H9 (cell line): ENCODE measurements around the gene ACTL6B. TPM values are rescaled to one million over a fixed set of nuclear protein-coding genes. Genes with fewer than 3 reads are reported as not detected.
A peak's percentile ranks its signal among the peaks of the same experiment; 100 is the strongest.

Experiments
- DNase-seq: peaks from one replicate; pipeline ENCODE4 v3.0.0-alpha.2; 2017
- H2AFZ ChIP-seq: one replicate; pipeline ENCODE4 v1.6.1; 2013; ENCODE audit warnings: mild to moderate bottlenecking, low read length, control low read depth, moderate library complexity
- H2AK5ac ChIP-seq: 2 replicates; pipeline ENCODE4 v1.6.1; 2013; ENCODE audit warnings: low read length, control low read depth, mixed read lengths; ENCODE audit not compliant: insufficient read length
- H2BK120ac ChIP-seq: one replicate; pipeline ENCODE4 v1.6.1; 2013; ENCODE audit warnings: low read depth, mild to moderate bottlenecking, low read length, control low read depth, inconsistent platforms; ENCODE audit not compliant: poor library complexity, severe bottlenecking
- H2BK12ac ChIP-seq: 2 replicates; pipeline ENCODE4 v1.6.1; 2013; ENCODE audit warnings: low read length, control low read depth, mixed read lengths, low read depth; ENCODE audit not compliant: insufficient read length
- H2BK15ac ChIP-seq: 2 replicates; pipeline ENCODE4 v1.6.1; 2013; ENCODE audit warnings: low read depth, low read length, control low read depth
- H2BK20ac ChIP-seq: one replicate; pipeline ENCODE4 v1.6.1; 2013; ENCODE audit warnings: low read depth, mild to moderate bottlenecking, low read length, control low read depth, inconsistent platforms; ENCODE audit not compliant: poor library complexity, severe bottlenecking
- H2BK5ac ChIP-seq: 2 replicates; pipeline ENCODE4 v1.6.1; 2013; ENCODE audit warnings: low read length, control low read depth, mixed read lengths; ENCODE audit not compliant: insufficient read length
- H3K14ac ChIP-seq: 2 replicates; pipeline ENCODE4 v1.6.1; 2013; ENCODE audit warnings: low read length, control low read depth; ENCODE audit not compliant: insufficient read depth
- H3K18ac ChIP-seq: 2 replicates; pipeline ENCODE4 v1.6.1; 2013; ENCODE audit warnings: low read depth, mild to moderate bottlenecking, mixed read lengths, low read length, control low read depth; ENCODE audit not compliant: insufficient read length
- H3K23ac ChIP-seq: 2 replicates; pipeline ENCODE4 v1.6.1; 2013; ENCODE audit warnings: low read length, control low read depth, mixed read lengths, low read depth; ENCODE audit not compliant: insufficient read length
- H3K23me2 ChIP-seq: 2 replicates; pipeline ENCODE4 v1.6.1; 2013; ENCODE audit warnings: low read depth, mild to moderate bottlenecking, mixed read lengths, low read length, control low read depth; ENCODE audit not compliant: insufficient read length, poor library complexity, severe bottlenecking
- H3K27ac ChIP-seq: 2 replicates; pipeline ENCODE4 v1.5.1; 2013; ENCODE audit warnings: low read length, control low read depth, mixed read lengths, low read depth; ENCODE audit not compliant: insufficient read length
- H3K27me3 ChIP-seq: 2 replicates; pipeline ENCODE4 v1.6.1; 2013; ENCODE audit warnings: low read length, control low read depth, inconsistent platforms; ENCODE audit not compliant: insufficient read depth
- H3K4ac ChIP-seq: 2 replicates; pipeline ENCODE4 v1.6.1; 2013; ENCODE audit warnings: low read depth, mild to moderate bottlenecking, control low read depth, inconsistent platforms, low read length, moderate library complexity
- H3K4me1 ChIP-seq: 2 replicates; pipeline ENCODE4 v1.6.1; 2013; ENCODE audit warnings: low read length, control low read depth, inconsistent platforms; ENCODE audit not compliant: insufficient read depth
- H3K4me2 ChIP-seq: 2 replicates; pipeline ENCODE4 v1.6.1; 2013; ENCODE audit warnings: low read length, control low read depth, mixed read lengths; ENCODE audit not compliant: insufficient read length, insufficient read depth
- H3K56ac ChIP-seq: 2 replicates; pipeline ENCODE4 v1.6.1; 2013; ENCODE audit warnings: low read depth, mild to moderate bottlenecking, mixed read lengths, low read length, control low read depth; ENCODE audit not compliant: insufficient read length
- H3K79me1 ChIP-seq: 2 replicates; pipeline ENCODE4 v1.6.1; 2013; ENCODE audit warnings: low read depth, mild to moderate bottlenecking, moderate library complexity, low read length, control low read depth, inconsistent platforms; ENCODE audit not compliant: insufficient read depth, poor library complexity, severe bottlenecking
- H3K79me2 ChIP-seq: 2 replicates; pipeline ENCODE4 v1.6.1; 2013; ENCODE audit warnings: low read length, control low read depth, inconsistent platforms; ENCODE audit not compliant: insufficient read depth
- H3K9ac ChIP-seq: 2 replicates; pipeline ENCODE4 v1.6.1; 2013; ENCODE audit warnings: low read length, control low read depth, mixed read lengths; ENCODE audit not compliant: insufficient read length; ENCODE audit errors: extremely low read depth
- H3K9me3 ChIP-seq: one replicate; pipeline ENCODE4 v1.6.1; 2013; ENCODE audit warnings: low read depth, low read length, inconsistent platforms; ENCODE audit not compliant: control insufficient read depth
- H3T11ph ChIP-seq: one replicate; pipeline ENCODE4 v1.6.1; 2013; ENCODE audit warnings: mild to moderate bottlenecking, low read length, control low read depth, inconsistent platforms
- H4K20me1 ChIP-seq: one replicate; pipeline ENCODE4 v1.6.1; 2013; ENCODE audit not compliant: control insufficient read depth, insufficient read length, insufficient read depth
- H4K5ac ChIP-seq: 2 replicates; pipeline ENCODE4 v1.6.1; 2013; ENCODE audit warnings: low read depth, mild to moderate bottlenecking, mixed read lengths, low read length, control low read depth; ENCODE audit not compliant: insufficient read length
- H4K8ac ChIP-seq: replicated peaks from 2 replicates; pipeline ENCODE4 v1.6.1; 2013; ENCODE audit warnings: low read length, control low read depth, mixed read lengths, low read depth; ENCODE audit not compliant: insufficient read length
- H4K91ac ChIP-seq: 2 replicates; pipeline ENCODE4 v1.6.1; 2013; ENCODE audit warnings: low read depth, mild to moderate bottlenecking, moderate library complexity, mixed read lengths, low read length, control low read depth; ENCODE audit not compliant: insufficient read length
- H3K27ac Mint-ChIP-seq, 3 experiments: 2 replicates in 2 of 3; 3 replicates in 1 of 3; pipeline ENCODE4 v1.8.0; 2020 to 2021; ENCODE audit warnings: mixed read lengths in 3 of 3, mild to moderate bottlenecking in 1 of 3, moderate library complexity in 1 of 3
- H3K27me3 Mint-ChIP-seq: 2 replicates; pipeline ENCODE4 v1.8.0; 2021; ENCODE audit warnings: low read depth, mild to moderate bottlenecking, moderate library complexity, mixed read lengths
- H3K36me3 Mint-ChIP-seq, 3 experiments: 2 replicates in 2 of 3; 3 replicates in 1 of 3; pipeline ENCODE4 v1.8.0; 2020 to 2021; ENCODE audit warnings: low read depth in 3 of 3, mixed read lengths in 3 of 3; ENCODE audit not compliant: insufficient read depth in 1 of 3
- H3K4me1 Mint-ChIP-seq, 2 experiments: 2 replicates each; pipeline ENCODE4 v1.8.0; 2020; ENCODE audit warnings: mixed read lengths in 2 of 2
- H3K4me3 Mint-ChIP-seq, 2 experiments: 2 replicates in 1 of 2; 3 replicates in 1 of 2; pipeline ENCODE4 v1.8.0; 2020 to 2021; ENCODE audit warnings: mild to moderate bottlenecking in 2 of 2, mixed read lengths in 2 of 2, moderate library complexity in 1 of 2
- H3K9me3 Mint-ChIP-seq, 2 experiments: 2 replicates in 1 of 2; 3 replicates in 1 of 2; pipeline ENCODE4 v1.8.0; 2020; ENCODE audit warnings: mild to moderate bottlenecking in 2 of 2, mixed read lengths in 2 of 2, moderate library complexity in 1 of 2
- WGBS: extraction: QIAGEN DNeasy Blood & Tissue Kit; methylation state at CpG from one replicate; pipeline ENCODE4 v1.1.7; 2013; ENCODE audit warnings: missing lambda C conversion rate, low lambda C conversion rate, mixed read lengths; ENCODE audit not compliant: insufficient read length; ENCODE audit errors: extremely low coverage; 5-methylcytosine and 5-hydroxymethylcytosine counted together
- total RNA-seq: library from RNA; stranded (reverse); gene quantifications from 2 replicates; pipeline ENCODE4 v1.2.1, GENCODE V29; 2021
- TF ChIP-seq, protein P1 (sequence below): fragments of 200-600 bp; sonication (generic); conservative IDR thresholded peaks from 3 replicates; pipeline ENCODE4 v1.8.0; 2021; ENCODE audit warnings: antibody characterized with exemption, mild to moderate bottlenecking

ACTL6B gene
- total RNA-seq, 1 experiment from 2014 or later: 0.50 TPM

DNA sequence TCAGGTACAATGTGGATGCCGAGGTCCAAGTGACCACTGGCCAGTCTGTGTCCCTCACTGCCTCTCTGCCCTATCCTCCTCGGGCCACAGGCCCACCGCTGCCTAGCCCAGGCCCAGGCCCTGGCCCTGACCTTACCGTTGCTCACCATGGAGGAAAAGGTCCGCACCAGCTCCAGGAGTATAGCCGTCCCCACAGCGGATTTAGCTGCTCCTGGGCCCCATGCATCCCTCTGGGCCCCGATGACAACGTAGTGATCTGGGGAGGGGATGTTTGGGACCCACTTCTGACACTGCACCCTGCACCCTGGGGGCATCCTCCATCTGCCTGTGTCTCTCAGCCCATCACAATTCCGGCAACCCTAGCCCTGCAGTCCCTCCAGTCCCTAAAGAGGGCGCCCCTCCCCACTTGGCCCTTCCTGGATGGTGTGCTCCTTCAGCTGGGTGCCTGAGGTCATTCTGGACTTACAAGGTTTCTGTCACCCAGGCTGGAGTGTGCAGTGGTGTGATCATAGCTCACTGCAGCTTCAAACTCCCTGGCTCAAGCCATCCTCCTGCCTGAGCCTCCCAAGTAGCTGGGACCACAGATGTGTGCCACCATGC is 27.0 kb downstream of the ACTL6B start:
- DNase-seq: peak; percentile 85
- no CpG with 5 or more reads among the region's 11 CpGs for WGBS

More for the DNA sequence above, 27.0 kb downstream of the ACTL6B start:
- Histone ChIP-seq H3K9ac (no peak overlapping the region), H3K23me2 (peaks cover 13% of the 10 kb centered on the region), H3K23ac (no peak overlapping the region), H4K91ac (no peak overlapping the region), H3K56ac (no peak overlapping the region), H3K14ac (no peak overlapping the region), H2BK120ac (no peak overlapping the region), H3K27me3 (peaks cover 3% of the 10 kb centered on the region; the same call in 1 of the 2 replicates), H2AFZ (no peak overlapping the region), H3K4me2 (no peak overlapping the region), H3K4ac (no peak overlapping the region), H4K5ac (no peak overlapping the region), H4K8ac (no peak overlapping the region), H3K79me2 (no peaks in the 10 kb centered on the region), H3K9me3 (no peaks in the 10 kb centered on the region), H3T11ph (no peak overlapping the region), H4K20me1 (no peaks in the 10 kb centered on the region), H2BK15ac (no peak overlapping the region), H3K79me1 (no peaks in the 10 kb centered on the region), H3K4me1 (no peaks in the 10 kb centered on the region), H2BK12ac (no peak overlapping the region), H3K27ac (no peak overlapping the region), H2AK5ac (no peak overlapping the region), H2BK5ac (no peak overlapping the region), H3K18ac (no peak overlapping the region), H2BK20ac (no peak overlapping the region)
- H3K36me3 Mint-ChIP-seq: peaks cover 0 to 4% (median 0%) of the 10 kb centered on the region in 3 experiments; a peak in 1 of 7 replicates
- peak overlapping the region in 1 of 2 experiments; percentile 17; a peak in 1 of 5 replicates for H3K4me3 Mint-ChIP-seq
- H3K27me3 Mint-ChIP-seq: peaks cover 62% of the 10 kb centered on the region
- TF ChIP-seq, protein P1, sequence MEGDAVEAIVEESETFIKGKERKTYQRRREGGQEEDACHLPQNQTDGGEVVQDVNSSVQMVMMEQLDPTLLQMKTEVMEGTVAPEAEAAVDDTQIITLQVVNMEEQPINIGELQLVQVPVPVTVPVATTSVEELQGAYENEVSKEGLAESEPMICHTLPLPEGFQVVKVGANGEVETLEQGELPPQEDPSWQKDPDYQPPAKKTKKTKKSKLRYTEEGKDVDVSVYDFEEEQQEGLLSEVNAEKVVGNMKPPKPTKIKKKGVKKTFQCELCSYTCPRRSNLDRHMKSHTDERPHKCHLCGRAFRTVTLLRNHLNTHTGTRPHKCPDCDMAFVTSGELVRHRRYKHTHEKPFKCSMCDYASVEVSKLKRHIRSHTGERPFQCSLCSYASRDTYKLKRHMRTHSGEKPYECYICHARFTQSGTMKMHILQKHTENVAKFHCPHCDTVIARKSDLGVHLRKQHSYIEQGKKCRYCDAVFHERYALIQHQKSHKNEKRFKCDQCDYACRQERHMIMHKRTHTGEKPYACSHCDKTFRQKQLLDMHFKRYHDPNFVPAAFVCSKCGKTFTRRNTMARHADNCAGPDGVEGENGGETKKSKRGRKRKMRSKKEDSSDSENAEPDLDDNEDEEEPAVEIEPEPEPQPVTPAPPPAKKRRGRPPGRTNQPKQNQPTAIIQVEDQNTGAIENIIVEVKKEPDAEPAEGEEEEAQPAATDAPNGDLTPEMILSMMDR: peak; percentile 74
- no peak overlapping the region; a peak in 1 of 7 replicates for H3K27ac Mint-ChIP-seq
- H3K9me3 Mint-ChIP-seq: no peaks in the 10 kb centered on the region
- peaks cover 11 to 24% of the 10 kb centered on the region in 2 experiments for H3K4me1 Mint-ChIP-seq
